Rectal smooth muscle tissue (tissue), 1 donor: ENCODE measurements around the gene HVCN1.

ENCODE experiments used
- H3K27ac ChIP-seq: one replicate; pipeline ENCODE4 v1.7.0; 2013; ENCODE audit warnings: low read depth, low read length, inconsistent platforms
- H3K27me3 ChIP-seq: one replicate; pipeline ENCODE4 v1.7.0; 2013; ENCODE audit warnings: low read length; ENCODE audit not compliant: control insufficient read depth, insufficient read depth
- H3K36me3 ChIP-seq: one replicate; pipeline ENCODE4 v1.7.0; 2013; ENCODE audit warnings: low read length; ENCODE audit not compliant: control insufficient read depth, insufficient read depth
- H3K4me1 ChIP-seq: one replicate; pipeline ENCODE4 v1.7.0; 2013; ENCODE audit warnings: low read length; ENCODE audit not compliant: control insufficient read depth, insufficient read depth
- H3K4me3 ChIP-seq: one replicate; pipeline ENCODE4 v1.7.0; 2013; ENCODE audit warnings: low read length
- H3K9ac ChIP-seq: one replicate; pipeline ENCODE4 v1.7.0; 2013; ENCODE audit warnings: low read length

HVCN1 gene

DNA sequence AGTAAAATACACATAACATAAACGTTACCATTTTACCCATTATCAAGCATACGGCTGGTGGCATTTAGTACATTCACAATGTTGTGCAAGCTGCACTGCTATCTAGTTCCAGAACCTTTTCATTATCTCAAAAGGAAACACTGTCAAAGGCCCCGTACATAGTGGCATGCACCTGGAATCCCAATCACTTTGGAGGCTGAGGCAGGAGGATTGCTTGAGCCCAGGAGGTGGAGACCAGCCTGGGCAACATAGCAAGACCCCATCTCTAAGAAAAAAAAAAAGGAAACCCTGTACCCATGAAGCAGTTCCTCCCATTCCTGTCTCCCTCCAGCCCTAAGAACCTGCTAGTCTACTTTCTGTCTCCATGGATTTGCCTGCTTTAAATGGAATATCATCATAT, 7.4 kb upstream of the HVCN1 start:
- Histone ChIP-seq H3K9ac (no peak overlapping the region), H3K4me1 (no peaks in the 10 kb centered on the region), H3K4me3 (no peak overlapping the region), H3K27ac (no peak overlapping the region), H3K27me3 (no peaks in the 10 kb centered on the region), H3K36me3 (no peaks in the 10 kb centered on the region)

DNA sequence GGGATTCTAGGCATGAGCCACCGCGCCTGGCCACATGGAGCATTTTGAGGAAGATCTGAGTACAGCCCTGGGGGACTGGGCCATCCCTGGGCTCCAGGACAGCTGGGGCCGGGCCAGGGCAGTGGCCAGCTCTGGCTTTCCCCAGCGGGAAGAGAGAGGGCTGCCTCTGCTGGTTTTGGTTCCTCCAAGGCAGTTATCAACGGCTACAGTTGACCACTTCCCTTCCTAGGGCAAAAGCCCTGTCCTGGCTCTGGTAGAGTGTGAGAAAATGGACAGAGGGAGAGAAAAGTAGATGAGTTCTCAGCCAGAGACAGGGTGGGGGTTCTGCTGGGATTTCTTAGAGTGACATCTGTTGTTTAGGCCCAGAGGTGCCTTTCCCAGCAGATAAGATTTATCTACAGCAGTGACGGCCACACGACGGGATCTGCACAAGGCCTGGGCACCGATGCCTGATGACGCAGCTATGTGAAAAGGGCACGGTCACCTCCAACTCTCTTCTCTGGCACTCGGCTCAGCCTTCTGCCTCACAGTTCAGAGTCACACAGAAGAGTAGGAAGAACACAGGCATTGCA, 5.5 kb upstream of the HVCN1 start:
- H3K27ac ChIP-seq, result no peak overlapping the region
- no peak overlapping the region for H3K9ac ChIP-seq
- no peak overlapping the region for H3K4me3 ChIP-seq
- no peaks in the 10 kb centered on the region for H3K4me1 ChIP-seq
- H3K36me3 ChIP-seq, result no peaks in the 10 kb centered on the region
- H3K27me3 ChIP-seq, result no peaks in the 10 kb centered on the region

DNA sequence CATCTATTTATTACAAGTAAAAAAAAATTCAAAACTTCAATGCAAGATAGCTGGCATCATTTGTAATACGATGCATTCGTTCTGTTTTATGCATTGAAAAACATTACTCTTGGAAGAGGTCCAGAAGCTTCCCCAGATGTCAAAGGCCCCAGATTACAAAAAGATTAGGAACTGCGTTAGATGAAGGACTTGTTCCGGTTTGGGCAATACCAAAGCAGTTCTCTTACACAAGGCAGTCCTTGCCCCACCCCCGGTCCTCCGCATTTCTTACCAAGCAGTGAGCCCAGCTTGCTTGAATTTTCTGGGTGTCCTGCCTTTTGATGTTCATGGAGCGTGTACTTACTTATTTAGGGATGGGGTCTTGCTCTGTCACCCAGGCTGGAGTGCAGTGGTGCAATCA, 4.8 kb upstream of the HVCN1 start:
- H3K27ac ChIP-seq, result no peak overlapping the region
- H3K27me3 ChIP-seq, result no peaks in the 10 kb centered on the region
- no peak overlapping the region for H3K4me3 ChIP-seq
- H3K9ac ChIP-seq, result no peak overlapping the region
- no peaks in the 10 kb centered on the region for H3K36me3 ChIP-seq
- H3K4me1 ChIP-seq, result no peaks in the 10 kb centered on the region

DNA sequence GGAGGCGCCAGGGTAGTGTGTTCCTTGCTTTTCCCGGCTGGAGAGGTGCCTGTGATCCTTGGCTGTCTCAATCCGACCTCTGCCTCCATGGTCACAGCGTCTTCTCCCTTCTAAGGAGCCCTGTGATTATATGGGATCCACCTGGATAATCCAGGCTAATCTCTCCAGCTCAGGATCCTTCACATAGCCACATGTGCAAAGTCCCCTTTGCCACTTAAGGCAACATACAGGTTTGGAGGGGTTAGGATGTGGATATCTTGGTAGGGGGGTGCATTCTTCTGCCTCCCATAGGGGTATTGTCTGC, 1.2 kb upstream of the HVCN1 start:
- Histone ChIP-seq H3K9ac (peak overlapping the region; percentile 14), H3K27me3 (no peaks in the 10 kb centered on the region), H3K27ac (no peak overlapping the region), H3K4me1 (peaks cover 4% of the 10 kb centered on the region), H3K4me3 (peak overlapping the region; percentile 70), H3K36me3 (no peaks in the 10 kb centered on the region)

DNA sequence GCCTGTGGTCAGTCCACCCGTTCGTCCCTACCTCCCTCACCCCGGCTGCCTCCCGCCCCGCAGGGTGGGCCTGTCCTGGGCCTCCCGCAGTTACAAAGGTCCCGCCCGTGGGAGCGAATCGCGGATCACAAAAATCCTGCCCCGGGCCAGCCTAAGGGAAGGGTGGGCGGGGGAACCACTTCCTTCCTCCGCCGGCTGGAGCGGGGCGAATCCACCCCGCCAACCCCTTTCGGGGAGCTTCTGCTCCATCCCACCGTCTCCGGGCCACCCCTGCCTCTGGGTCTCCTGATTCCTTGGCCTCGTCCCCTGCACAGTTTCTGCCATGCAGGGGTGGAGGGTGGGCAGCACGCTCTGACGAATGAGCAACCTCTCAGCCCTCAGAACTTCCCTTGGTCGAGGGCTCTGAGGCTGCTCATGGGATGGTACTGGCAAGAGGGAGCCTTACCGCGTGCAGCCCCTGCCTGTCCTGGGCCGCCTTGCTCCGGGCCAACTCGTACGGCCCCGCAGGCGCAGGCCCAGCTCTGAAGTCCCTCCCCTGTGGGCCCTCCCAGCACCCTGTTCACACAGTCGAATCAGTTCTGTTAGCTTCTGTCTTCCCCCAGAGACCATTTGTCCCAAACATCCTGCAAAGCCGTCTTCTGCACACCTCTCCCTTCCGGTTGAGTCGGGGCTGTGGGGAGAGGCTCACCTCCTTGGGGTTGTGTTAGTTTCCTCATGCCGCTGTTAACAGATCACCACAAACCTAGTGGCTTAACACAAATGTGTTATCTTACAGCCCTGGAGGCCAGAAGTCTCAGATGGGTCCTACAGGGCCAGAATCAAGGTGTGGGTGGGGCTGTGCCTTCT, 589 bp upstream of the HVCN1 start:
- no peaks in the 10 kb centered on the region for H3K27me3 ChIP-seq
- H3K4me3 ChIP-seq, result peak overlapping the region; percentile 70
- no peaks in the 10 kb centered on the region for H3K36me3 ChIP-seq
- H3K27ac ChIP-seq, result peak overlapping the region; percentile 56
- H3K4me1 ChIP-seq, result peaks cover 4% of the 10 kb centered on the region
- peak overlapping the region; percentile 14 for H3K9ac ChIP-seq

DNA sequence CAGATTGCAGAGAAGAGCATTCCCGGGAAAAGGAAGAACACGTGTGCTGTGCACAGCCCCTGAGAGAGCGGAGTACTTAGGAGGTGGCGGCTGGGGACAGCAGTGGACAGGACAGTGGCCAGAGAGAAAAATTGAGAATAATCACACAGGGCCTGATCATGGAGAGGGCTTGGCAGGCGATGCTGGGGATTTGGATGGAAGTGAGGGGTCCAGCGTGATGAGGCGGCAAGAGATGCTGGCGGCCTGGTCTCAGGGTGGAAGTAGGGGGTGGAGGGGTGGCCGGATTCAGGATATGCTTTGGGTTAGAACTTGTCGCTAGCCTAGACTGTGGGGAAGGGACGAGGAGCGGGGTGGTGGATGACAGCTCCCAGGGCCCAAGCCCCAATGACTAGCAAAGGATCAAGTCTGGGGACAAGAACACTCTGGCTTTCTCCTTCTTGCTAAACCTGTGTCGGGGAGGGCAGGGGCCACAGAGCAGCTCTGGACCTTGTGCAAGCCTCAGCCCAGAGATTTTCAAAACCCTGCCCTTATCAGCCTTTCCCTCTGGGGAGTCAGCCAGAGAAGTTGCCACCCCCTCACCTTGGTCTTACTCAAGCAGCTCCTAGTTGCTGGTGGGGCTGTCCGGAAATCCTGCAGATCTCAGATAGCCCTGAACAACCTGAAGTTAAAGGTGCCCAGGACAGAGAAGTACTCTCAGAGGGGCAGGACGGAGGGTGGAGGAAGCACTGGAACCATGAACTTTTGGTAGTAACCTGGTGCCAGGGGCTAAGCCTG, 1.3 kb downstream of the HVCN1 start:
- Histone ChIP-seq H3K27me3 (no peaks in the 10 kb centered on the region), H3K9ac (no peak overlapping the region), H3K27ac (no peak overlapping the region), H3K4me1 (peaks cover 4% of the 10 kb centered on the region), H3K36me3 (no peaks in the 10 kb centered on the region), H3K4me3 (no peak overlapping the region)

DNA sequence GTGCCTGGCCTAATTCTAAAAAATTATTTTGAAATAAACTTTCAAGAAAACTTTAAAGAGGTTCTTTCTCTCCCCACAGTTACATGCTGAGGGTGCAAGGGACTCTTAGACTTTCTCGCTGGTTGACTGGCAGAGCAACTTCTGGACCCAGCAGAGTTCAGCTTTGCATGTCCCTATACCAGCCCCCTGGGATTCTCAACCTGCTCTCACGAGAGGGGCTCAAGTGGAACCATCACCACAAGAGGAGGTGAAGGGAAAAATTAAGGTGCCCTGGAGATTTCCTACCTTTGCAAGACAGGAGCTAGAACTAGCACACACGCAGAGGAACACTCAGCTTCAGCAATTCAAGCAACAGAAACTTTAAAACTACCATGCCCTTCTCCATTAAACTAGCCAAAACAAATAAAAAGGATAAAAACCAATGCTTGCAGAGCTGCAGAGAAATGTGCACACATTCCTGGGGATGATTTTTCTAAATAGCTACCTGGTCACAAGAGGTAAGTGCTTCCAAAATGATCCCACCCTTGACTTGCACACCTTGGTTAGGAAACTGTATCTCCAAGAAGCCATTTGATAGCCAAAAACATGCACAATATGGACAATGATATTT, 2.5 kb downstream of the HVCN1 start:
- H3K36me3 ChIP-seq, result no peaks in the 10 kb centered on the region

DNA sequence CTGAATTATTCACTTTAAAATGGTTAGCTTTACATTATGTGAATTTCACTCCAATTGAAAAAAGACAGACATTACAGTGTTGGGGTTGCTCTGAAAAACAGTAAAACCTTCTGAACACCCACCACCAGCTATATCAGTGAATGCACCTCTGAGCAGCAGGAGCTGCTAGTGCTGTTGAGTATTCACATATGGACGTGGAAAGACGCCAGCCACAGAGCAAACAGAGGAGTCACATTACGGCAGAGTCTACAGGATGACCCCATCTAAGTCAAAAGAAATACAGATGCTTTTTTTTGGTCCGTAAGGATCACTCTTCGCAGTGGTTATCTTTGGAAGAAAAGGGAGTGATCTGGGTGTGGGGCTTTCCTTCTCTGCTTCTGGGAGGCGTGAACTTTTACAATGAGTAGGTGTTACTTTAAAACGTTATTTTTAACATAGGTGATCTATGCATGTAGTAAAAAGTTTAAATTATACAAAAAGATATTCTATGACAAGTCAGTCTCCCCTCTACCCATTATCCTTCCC, 4.5 kb downstream of the HVCN1 start:
- H3K4me3 ChIP-seq, result no peak overlapping the region
- H3K9ac ChIP-seq, result no peak overlapping the region
- no peaks in the 10 kb centered on the region for H3K36me3 ChIP-seq
- no peaks in the 10 kb centered on the region for H3K27me3 ChIP-seq
- H3K27ac ChIP-seq, result no peak overlapping the region
- peaks cover 4% of the 10 kb centered on the region for H3K4me1 ChIP-seq

More for the DNA sequence above, 2.5 kb downstream of the HVCN1 start:
- Histone ChIP-seq H3K27me3 (no peaks in the 10 kb centered on the region), H3K9ac (no peak overlapping the region), H3K4me3 (no peak overlapping the region), H3K4me1 (peaks cover 4% of the 10 kb centered on the region), H3K27ac (no peak overlapping the region)

DNA sequence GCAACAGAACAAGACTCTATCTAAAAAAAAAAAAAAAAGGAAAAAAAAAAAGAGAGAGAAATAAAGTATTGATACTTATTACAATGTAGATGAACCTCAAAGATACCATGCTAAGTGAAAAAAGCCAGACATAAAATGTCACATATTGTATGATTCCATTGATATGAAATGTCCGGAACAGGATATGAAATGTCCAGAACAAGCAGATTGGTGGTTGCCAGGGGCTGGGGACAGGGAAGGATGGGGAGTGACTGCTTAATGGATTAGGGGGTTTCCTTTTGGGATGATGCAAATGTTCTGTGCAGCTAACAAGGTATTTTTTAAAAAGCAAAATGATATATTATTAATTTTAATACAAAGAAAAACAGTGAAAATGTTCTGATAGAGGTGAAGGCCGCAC, 5.0 kb downstream of the HVCN1 start:
- H3K4me3 ChIP-seq, result no peak overlapping the region
- H3K27ac ChIP-seq, result no peak overlapping the region
- H3K9ac ChIP-seq, result no peak overlapping the region
- H3K4me1 ChIP-seq, result peaks cover 4% of the 10 kb centered on the region
- no peaks in the 10 kb centered on the region for H3K27me3 ChIP-seq
- no peaks in the 10 kb centered on the region for H3K36me3 ChIP-seq

DNA sequence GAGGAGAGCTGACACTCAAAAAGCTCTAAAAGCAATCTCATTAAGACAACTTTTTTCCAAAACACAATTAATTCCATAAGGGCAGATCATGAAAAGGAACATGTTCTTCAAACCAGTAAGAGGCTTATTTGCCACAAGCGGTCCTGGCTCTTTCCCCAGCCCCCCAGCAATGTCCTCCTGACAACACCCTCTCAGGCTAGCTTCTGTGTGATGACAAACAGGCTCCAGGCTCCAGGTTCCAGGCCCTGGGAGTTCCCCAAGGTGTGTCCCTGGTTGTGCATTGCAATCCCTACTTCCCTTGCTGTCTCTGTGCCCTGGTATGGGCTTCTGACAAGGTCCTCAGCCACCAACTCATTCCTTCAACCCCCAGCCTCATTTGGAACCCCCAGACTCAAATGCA, 8.9 kb downstream of the HVCN1 start:
- Histone ChIP-seq H3K36me3 (no peaks in the 10 kb centered on the region), H3K9ac (no peak overlapping the region), H3K27ac (no peak overlapping the region), H3K27me3 (no peaks in the 10 kb centered on the region), H3K4me3 (no peak overlapping the region), H3K4me1 (no peaks in the 10 kb centered on the region)

DNA sequence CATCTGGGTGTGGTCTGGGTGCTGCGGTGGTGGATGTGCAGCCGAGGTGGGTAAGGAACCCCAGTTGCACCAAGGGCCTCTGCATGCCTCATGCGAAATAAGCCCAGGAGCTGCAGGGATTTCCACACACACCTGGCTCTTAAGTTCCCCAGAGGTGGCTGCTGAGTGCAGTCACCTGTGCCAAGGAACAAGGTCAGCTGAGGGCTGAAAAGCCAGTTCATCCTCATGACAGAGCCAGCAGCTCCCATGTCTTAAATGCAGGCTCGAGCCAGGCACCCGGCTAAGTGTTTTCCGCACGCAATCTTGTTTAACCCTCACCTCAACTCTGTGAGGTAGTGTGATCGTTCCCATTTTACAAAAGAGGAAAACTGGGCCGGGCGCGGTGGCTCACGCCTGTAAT, 9.7 kb downstream of the HVCN1 start:
- Histone ChIP-seq H3K36me3 (no peaks in the 10 kb centered on the region), H3K27ac (no peak overlapping the region), H3K4me1 (no peaks in the 10 kb centered on the region), H3K4me3 (no peak overlapping the region), H3K9ac (no peak overlapping the region), H3K27me3 (no peaks in the 10 kb centered on the region)

DNA sequence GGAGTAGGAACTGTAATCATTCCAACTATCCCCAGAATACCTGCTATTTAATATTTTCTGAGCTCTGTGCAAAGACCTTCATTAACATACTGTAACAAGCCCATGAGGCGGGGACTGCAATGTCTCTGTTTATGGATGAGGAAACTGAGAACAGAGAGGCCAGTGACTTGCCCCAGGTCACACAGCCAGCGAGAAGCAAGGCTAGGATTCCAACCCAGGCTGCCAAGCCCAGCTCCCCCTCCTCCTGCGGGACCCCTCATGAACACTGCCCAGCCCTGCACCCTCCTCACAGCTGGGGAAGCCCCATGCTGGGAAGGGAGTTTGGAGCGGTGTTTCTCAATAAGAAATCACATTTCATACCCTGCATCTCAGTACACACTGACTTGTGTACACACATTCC, 10.9 kb downstream of the HVCN1 start:
- Histone ChIP-seq H3K9ac (no peak overlapping the region), H3K27me3 (no peaks in the 10 kb centered on the region), H3K4me3 (no peak overlapping the region), H3K36me3 (no peaks in the 10 kb centered on the region), H3K4me1 (no peaks in the 10 kb centered on the region), H3K27ac (no peak overlapping the region)
